Stromal cell of bone marrow (primary cell): ENCODE results near the gene CEMIP.

ENCODE experiments used
- DNase-seq: peaks from one replicate; pipeline ENCODE4 v3.0.0-alpha.2; 2012; ENCODE audit warnings: low read depth

CEMIP gene

DNA sequence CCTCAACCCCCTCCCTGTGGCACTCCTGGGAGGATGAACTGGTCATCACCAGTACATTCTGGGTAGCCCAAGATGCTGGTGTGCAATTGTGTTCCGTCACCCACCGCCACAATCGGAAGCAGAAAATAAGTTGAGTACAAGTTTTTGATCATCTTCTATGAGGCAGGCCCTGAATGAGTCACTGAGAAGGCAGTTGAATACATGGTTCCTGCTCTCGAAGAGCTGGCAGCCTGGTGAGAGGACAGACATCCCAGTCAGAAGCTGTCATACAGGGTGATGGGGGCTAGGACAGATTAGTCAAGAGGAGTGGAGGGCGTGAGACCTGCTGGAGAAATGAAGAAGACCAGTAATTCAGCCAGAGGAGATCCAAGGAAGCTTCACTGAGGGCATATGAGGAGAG lies 6.2 kb downstream of the CEMIP start:
- DNase-seq: no peak

DNA sequence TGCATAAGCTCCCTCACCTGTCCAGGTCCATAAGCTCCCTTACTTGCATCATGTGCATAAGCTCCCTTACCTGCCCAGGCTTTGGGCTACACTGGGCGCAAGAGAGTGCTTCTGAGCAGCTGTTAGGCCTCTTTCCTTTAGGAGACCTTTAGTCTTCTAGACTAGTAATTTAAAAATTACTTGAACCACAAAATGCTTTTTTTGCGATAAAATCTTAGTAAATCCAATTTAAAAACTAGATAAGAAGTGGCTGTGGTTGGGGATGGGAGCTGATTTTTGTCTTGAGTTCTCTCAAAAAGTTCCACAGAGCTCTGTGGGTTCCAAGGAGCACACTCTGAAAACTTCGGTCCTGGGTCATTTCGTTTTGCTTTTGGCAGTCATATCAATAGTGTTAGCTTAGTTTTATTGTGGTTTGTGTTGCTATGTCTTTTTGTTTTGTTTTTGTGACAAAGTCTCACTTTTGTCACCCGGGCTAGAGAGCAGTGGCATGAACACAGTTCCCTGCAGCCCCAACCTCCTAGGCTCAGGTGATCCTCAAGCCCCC lies 6.7 kb downstream of the CEMIP start:
- no peak for DNase-seq

DNA sequence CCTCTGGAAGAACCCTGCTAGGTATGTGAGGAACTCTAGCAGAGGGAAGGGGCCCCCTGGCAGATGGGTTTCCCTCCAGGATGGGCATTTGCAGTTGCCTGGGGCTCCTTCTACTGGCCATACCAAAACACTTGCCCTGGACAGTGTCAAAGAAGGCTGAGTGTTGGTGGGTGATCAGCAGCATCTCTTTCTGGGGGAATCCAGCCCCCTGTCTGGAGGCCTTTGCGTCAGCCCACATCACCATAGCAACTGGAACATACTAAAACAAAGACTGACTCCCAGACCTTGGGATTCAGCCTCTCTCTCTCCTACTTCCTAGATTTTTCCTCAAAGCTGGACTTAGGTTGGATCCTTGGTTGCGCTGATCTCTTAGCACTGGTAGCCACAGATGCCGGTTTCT lies 8.1 kb downstream of the CEMIP start:
- no peak for DNase-seq

DNA sequence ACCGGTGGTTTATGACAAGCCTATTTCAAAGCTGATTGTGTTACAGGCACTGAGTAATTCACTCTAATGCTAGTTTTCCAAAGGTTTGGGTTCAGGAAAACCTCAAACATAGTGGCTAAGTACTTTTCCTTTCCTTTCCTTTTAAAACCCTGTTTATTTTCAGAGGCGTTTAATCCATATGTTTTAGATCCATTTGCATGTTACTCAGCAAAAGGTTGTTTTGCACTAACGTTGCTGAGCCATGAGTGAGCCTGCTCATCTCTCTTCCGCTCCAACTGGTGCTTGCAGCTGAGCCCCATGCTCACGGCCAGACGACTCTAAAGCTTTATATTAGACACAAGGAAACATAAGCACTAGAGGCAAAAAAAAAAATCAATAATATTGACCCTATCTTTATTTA lies 9.4 kb downstream of the CEMIP start:
- no peak for DNase-seq

DNA sequence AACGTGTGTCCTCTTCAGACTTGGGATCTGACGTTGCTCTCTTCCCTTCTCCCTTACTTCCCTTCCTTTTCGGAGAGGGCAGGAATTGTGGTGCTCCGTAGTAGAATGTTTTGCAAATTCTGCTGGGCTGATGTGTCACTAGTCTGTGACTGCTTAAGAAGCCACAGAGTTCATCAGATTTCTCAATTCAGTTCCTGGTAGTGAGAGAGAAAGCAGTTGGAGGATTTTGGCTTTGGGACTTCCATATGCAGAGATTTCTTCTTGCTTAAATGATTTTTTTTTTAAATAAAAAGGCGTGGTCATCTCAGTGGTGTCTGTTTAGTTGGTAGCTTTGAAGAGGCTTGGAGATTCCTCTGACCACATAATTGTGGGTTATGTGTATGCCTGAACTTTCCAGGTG lies 10.1 kb downstream of the CEMIP start:
- peak; percentile 67 for DNase-seq

DNA sequence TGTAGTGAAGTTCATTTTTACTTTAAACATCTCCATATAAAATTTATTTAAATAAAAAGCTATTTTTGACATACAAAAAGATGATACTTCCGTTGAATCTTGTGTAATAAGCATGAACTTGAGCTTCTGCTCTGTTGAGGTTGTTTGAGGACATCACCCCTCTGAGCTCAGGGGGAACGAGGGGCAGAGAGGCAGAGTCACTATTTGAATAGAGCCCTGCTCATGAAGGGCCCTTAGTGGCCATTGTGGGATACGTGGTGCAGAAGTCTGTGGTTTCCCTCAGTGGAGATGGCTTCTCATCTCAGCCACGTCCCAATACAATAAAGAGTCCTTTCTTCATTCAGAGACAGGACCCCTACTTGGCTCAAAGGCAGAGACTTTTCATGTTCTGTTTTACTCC lies 10.6 kb downstream of the CEMIP start:
- DNase-seq: no peak

DNA sequence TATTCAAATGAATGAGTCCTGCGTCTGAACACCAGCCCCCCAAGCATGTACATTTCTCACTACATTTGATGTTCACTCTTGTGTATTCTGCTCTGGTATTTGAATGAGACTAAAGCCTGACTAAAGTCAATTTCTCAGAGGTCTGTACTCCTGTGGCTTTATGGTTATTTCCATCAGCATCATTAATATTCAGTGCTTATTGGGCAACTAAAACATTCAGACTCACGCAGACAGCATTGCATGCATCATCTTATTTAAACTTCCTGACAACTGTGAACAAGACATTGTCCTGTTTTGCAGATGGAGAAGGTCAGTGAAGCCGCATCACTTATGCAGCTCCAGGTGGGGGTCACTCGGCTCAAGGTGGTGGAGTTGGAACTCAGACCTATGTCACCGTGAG lies 11.1 kb downstream of the CEMIP start:
- no peak for DNase-seq

DNA sequence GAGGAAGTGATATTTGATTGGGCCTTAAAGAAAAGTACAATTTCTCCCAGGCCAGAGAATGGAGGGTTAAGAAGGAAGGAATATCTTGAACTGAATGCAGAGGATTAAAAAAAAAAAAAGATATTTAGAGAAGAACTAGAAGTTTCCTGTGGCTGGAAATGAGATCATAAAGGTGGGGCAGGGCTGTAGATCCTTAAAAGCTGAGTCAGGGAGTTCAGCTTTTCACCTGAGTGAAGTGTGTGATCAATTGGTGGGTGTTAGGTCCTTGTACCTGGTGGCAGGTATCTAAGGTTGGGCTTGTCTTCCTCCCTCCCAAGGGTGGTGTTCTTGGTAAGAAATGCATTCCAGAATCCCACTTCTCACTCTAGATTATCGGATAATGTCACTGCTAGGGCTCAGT lies 11.8 kb downstream of the CEMIP start:
- DNase-seq: no peak

DNA sequence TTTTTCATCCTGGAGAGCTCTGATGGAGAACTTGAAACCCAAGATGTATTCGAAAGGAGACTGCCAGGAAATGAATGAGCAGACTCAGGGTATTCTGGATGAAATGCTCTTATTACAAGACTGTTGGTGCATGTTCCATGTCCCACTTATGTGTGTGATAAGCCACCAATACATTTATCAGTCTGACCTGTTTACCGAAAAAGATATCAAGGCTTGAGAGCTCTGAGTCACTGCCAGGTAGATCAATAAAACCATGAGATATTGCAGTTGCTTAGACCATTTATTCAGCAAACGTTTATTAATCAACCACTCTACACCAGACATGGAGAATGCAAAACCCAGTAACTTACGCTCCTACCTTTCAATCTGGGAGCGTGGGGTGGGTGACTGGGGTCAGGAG lies 17.2 kb downstream of the CEMIP start:
- DNase-seq: no peak

DNA sequence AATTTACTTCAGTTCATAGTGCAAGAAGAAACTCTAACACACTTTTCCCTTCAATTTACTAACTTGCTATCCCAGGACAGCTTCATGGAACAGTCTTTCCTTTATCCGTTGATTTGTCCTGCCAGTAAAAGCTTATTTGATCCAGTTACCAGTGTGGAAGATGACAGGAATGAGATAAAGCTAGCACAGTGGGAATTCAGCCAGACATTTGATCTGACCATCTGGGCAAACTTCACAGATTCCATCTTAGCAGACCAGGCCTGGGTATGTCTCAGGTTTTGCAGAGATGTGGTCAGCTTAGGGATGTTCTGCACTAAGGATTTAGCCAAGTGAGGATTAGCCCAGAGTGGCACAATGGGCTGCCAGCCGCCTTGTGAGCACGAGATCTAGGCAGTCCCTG lies 19.7 kb downstream of the CEMIP start:
- DNase-seq: no peak

DNA sequence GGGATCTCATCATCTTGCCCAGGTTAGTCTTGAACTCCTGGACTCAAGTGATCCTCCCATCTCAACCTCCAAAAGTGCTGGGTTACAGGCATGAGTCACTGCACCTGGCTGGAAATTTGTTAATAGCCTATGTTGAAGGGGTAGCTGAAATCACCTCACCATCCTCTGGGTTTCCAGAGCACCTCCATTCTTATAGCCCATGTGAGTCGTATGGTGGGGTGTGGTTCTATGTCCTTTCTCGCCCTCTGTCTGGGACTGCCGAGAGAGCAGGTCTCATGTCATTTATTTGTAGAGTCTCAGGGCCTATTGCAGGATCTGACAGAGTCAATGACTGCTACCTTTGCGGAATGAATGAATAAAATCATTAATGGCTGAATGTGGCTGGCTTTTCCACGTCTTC lies 20.9 kb downstream of the CEMIP start:
- no peak for DNase-seq

DNA sequence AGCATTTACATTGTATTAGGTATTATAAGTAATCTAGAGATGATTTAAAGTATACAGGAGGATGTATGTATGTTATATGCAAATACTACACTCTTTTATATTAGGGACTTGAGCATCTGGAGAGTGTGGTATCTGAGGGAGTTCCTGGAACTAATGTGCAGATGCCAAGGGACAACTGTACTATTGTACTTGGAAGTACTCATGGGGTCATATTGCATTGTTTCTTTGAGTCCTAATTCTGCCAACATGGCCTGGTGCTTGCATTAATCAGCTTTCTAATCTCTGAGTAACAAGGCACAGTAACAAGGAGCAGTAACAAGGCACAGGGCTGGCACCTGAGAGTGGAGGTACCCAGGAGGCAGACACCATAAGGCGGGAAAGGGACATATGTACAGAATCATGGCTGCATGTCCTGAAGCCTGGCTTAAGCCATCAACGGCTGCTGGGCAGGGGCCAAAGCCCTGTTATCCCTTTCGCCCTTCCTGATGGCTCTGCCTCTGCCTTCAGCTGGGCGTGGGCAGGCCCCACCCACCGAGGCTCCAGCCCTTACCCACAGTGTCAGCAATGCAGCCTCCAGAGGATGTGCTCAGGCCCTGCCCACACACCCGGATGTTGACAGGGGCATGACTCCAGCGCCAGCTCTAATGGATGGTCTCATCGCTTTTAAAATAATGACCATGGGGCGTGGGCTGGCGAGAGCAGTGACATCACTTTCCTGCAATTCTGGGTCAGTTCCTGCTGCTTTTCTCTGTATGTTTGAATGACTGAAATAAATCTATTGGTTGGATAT lies 22.9 kb downstream of the CEMIP start:
- DNase-seq: peak; percentile 51

DNA sequence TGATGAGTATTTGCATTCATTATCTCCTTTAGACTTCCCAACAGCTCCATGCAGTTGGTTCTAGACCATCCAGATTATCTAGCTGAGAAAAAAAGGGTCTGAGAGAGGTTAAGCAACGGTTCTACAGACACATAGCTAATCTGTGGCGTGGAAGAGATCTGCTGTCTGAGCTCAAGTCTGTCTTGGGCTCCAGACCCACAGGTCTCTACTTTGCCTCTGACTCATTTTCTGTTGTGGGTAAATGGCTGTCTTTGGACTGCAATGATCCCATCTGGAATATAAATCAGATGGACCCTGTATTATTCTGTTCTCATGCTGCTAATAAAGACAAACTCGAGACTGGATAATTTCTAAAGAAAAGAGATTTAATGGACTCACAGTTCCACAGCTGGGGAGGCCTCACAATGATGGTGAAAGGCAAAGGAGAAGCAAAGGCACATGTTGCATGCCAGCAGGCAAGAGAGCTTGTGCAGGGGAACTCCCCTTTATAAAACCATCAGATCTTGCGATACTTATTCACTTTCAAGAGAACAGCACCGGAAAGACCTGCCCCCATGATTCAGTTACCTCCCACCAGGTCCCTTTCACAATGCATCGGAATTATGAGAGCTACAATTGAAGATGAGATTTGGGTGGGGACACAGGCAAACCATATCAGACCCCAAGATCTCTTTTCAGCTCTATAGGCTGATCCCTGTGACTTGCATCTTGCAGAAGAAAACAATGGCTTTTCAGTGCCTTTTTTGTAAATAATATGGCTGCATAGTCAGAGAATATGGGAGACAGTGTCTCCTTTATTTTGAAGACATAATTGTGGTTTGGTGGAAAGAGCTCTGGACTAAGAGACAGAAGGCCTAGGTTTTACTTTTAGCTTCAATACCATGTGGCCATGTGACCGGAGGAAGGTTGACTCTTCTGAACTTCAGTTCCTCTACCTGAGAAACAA lies 24.7 kb downstream of the CEMIP start:
- DNase-seq: no peak

DNA sequence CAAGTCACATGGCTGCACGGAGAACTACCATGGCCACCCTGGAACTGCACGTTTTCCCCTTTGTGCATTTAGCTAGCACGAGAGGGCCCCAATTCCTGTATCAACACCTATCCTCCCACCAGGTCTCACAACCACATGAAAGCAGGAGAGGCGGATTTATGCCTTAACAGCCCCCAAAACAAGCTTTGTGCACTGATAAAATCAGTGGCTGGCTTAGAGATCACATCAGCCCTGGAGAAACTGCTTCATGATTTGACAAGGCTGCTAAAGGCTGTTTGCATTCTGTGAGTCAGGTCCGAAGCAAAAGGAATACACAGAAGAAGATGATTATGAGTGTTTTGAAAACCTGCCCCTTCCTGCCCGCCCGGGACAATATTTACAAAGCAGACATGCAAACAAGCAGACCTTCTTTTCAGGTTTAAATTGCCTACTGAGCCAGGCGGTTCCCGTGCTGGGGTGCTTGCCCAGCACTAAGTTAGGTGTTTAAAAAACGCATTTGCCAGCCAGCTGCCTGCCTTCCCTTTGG lies 25.9 kb downstream of the CEMIP start:
- DNase-seq: no peak

DNA sequence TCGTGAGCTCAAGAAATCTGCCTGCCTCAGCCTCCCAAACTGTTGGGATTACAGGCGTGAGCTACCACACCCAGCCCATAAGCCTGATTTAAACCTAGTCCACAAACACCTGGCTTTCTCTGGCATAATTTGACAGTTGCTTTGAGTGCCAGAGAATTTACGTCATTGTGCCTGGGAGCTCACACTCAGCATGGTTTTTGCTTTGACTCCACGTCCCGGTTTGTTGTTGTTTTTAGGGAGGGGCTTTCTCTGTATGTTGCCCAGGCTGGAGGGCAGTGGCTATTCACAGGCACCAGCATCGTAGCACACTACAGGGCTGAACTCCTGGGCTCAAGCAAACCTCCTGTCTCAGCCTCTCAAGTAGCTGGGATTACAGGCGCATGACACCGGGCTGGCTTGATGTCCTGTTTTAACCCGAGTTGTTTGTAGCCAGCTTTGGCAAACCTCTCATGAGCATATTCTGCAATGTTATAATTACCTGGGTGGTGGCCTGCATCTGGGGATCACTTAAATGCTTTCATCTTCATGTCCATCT lies 32.7 kb downstream of the CEMIP start:
- no peak for DNase-seq

DNA sequence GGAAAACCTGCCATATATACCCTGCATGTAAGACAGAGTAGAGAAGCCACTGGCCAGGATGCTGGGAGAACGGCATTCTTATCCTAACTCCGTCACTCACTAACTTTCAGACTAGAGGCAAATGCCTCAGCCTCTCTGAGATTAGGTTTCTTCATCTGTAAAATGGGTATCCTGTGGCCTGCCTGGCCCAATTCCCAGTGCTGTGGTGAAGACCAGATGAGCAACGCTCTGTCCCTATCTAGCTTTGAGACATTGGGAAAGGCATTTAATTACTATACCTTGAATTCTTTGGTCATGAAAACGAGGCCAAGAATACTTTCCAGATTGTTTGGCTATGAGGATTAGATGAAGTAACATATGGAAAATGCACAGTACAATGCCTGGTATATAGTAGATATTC lies 35.9 kb downstream of the CEMIP start:
- no peak for DNase-seq

DNA sequence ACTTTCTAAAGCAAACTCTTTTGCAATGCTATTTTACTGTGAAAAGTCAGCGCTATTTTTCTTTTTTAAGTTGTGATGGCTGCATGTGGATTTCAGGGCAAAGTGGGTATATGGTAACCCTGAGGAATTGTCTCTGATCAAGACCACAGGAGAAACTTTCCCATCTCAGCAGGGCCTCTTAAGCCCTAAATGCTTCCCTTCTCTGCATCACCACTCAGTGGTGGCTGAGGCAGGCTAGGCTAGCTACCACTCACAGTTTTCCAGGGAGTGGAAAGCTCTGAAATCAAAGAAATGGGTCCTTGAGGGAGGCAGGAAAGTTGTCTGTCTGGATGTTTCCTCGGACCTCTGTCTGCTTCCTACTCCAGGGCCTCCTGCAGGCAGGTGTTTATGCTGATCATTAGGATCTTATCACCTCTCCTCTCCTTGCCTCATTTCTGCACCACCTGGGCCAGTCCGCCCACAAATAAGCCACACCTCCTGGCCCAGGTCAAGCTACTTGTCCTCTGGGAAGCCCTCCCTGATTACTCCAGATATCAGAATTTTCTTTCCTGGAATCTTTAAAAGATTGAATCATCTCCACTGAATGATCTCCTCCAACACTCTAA lies 37.0 kb downstream of the CEMIP start:
- DNase-seq: no peak

DNA sequence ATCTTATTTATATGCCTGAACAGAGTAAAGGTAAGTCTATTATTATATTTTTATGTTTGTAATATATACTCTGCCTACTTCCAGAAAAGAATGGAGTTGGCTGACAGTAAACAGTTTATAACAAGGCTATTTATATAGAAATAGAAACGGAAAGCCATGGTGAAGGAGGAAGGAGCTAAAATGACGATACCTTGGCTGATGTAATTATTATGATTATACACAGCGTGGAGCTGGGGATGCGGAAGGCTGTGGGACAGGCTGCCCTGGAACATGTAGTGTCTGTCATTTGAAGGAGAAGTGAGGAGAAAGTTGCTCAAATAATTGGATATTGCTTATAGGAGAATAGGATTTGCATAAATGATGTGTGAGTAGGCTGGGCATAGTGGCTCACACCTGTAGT lies 37.8 kb downstream of the CEMIP start:
- DNase-seq: no peak

DNA sequence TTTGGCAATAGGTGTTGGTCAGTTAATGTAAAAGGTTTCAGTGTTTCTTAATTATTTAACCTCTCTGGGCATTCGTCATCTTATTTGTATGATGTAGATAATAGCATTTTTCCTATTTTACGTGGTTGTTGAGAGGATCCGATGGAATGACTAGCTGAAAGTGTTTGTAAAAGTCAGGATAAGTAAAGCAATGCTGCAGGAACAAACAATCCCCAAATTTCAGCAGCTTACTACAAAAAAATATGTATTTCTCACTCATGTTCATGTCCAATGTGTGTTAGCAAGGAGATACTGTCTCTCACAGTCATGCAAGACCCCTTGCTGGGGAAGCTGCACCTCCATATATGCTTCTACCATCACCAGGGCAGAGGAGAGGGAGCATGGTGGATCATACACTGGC lies 38.7 kb downstream of the CEMIP start:
- no peak for DNase-seq

DNA sequence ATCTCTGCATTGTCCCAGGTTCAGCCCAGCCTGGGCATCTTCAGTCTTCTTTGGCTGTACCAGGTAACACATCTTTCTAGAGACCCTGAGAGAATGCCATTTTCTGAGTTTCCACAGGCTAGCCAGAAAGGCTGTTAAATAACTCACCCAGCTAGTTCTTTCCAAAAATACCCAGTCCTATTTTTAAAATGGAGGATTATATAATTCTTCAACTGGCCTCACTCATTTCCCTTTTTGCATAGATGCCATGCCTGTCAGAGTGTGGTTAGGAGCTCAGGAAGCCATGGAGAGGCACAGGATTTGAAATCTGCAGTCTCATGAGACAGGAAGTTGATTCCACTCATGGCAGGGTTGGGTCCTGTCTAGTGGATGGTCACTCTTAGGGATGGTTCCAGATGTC lies 39.8 kb downstream of the CEMIP start:
- DNase-seq: no peak

DNA sequence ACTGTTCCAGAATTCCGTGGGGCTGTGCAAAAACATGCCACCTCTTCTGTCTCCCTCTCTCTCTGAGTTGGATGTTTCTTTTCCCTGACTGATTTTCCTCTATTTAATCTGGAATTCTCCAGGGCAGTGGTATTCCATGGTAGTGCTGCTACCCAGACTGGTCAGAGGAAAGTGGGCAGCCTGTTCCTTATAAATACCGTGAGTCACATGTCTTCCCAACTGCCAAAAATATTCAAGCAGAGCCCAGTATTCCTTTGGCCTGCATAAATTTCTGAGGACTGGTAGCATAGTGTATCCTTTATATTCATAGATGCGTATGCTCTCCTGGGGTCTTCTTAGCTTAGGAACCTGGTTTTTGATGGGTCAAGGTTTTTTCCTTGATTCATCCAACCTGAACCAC lies 40.9 kb downstream of the CEMIP start:
- no peak for DNase-seq

DNA sequence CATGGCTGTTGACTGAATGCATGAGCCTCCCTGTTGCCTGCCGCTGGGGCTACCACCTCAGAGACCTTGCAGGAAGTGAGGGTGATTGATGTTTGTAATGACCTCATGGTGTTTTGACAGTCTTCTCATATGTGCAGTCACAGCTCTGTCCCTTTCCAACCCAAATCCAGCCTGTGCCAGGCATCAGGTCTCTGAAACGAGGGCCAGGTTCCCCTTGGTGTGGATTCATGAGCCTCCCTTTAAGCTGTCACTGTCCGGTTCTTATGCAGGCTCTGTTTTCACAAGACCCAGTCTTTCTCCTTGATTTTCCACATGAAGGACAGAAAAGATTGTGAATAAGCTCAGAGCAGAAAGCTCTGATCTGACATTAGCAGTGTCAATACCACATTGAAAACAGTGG lies 43.1 kb downstream of the CEMIP start:
- DNase-seq: no peak
